A375 (cell line): Measurements from ENCODE around the gene LDLRAD4. TPM values are rescaled to one million over a fixed set of nuclear protein-coding genes. Genes with fewer than 3 reads are reported as not detected.

Source experiments
- small RNA-seq: library from RNA; depleted of rRNA; stranded (forward); fragments of <200 nt; gene quantifications from one replicate; pipeline ENCODE3, GENCODE V24; 2014
- total RNA-seq: library from RNA; depleted of rRNA; stranded (reverse); fragments of >200 nt; shearing (Covaris generic); gene quantifications from 2 replicates; pipeline ENCODE4 v1.2.3, GENCODE V29; 2014; rRNA removed

LDLRAD4 gene
- under 0.01 and 1.6 TPM in 2 replicates for total RNA-seq

GRCh38 chr18:13218368-13218991 lies at the start of gene LDLRAD4:
TSS of gene LDLRAD4 (plus strand) at chr18:13218760.

Small RNAs within 50 kb of the gene (small RNA-seq; reads per million reads assigned to genes)
- not detected for gene MIR4526
- gene MIR5190, result not detected

Other genes with a start within 250 kb of the LDLRAD4 start
- 15.6 and 15.7 TPM in 2 replicates for gene CEP192, start 227.4 kb upstream of the LDLRAD4 start, total RNA-seq